PC-9 (cell line): Measurements from ENCODE around the gene TACSTD2. TPM values are rescaled to one million over a fixed set of nuclear protein-coding genes. Genes with fewer than 3 reads are reported as not detected.

Experiments
- total RNA-seq: library from RNA; stranded (reverse); gene quantifications from 2 replicates; pipeline ENCODE4 v1.2.3, GENCODE V29; 2021

TACSTD2 gene
- total RNA-seq, 1 experiment from 2014 or later: 489 TPM

Other genes starting within 250 kb of the TACSTD2 start
- gene OMA1, start 30.5 kb downstream of the TACSTD2 start, total RNA-seq: 27.9 and 29.0 TPM in 2 replicates
- 32.9 and 38.1 TPM in 2 replicates for gene MYSM1, start 122.8 kb upstream of the TACSTD2 start, total RNA-seq
- gene JUN, start 206.8 kb upstream of the TACSTD2 start, total RNA-seq: 74.7 and 93.7 TPM in 2 replicates